Fibroblast of the aortic adventitia (primary cell): ENCODE measurements around the gene KICS2. TPM values are rescaled to one million over a fixed set of nuclear protein-coding genes. Genes with fewer than 3 reads are reported as not detected.

Experiments used
- DNase-seq: peaks from one replicate; pipeline ENCODE4 v3.0.0-alpha.2; 2010; ENCODE audit warnings: low read depth
- H3K4me3 ChIP-seq: 2 replicates; pipeline ENCODE4 v1.5.1; 2011; ENCODE audit warnings: low read depth, mild to moderate bottlenecking, control low read depth, low read length, moderate library complexity
- total RNA-seq: library from RNA; depleted of rRNA; stranded (reverse); fragments of >200 nt; gene quantifications from 2 replicates; pipeline ENCODE4 v1.2.3, GENCODE V29; 2012; ENCODE audit warnings: low replicate concordance
- TF ChIP-seq, protein P1 (sequence below): IDR thresholded peaks from 2 replicates; pipeline ENCODE4 v1.5.1; 2011; ENCODE audit warnings: mild to moderate bottlenecking, low read length, control low read depth, inconsistent platforms; ENCODE audit not compliant: insufficient read depth

Gene KICS2
- total RNA-seq, 1 donor, result 9.0 TPM

- TF ChIP-seq, protein P1, sequence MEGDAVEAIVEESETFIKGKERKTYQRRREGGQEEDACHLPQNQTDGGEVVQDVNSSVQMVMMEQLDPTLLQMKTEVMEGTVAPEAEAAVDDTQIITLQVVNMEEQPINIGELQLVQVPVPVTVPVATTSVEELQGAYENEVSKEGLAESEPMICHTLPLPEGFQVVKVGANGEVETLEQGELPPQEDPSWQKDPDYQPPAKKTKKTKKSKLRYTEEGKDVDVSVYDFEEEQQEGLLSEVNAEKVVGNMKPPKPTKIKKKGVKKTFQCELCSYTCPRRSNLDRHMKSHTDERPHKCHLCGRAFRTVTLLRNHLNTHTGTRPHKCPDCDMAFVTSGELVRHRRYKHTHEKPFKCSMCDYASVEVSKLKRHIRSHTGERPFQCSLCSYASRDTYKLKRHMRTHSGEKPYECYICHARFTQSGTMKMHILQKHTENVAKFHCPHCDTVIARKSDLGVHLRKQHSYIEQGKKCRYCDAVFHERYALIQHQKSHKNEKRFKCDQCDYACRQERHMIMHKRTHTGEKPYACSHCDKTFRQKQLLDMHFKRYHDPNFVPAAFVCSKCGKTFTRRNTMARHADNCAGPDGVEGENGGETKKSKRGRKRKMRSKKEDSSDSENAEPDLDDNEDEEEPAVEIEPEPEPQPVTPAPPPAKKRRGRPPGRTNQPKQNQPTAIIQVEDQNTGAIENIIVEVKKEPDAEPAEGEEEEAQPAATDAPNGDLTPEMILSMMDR, result no peak
- no peak for DNase-seq
- H3K4me3 ChIP-seq, result no peak overlapping the region
These were observed 15.3 kb upstream of the KICS2 start for GRCh38 chr12:64237382-64237781.

DNA sequence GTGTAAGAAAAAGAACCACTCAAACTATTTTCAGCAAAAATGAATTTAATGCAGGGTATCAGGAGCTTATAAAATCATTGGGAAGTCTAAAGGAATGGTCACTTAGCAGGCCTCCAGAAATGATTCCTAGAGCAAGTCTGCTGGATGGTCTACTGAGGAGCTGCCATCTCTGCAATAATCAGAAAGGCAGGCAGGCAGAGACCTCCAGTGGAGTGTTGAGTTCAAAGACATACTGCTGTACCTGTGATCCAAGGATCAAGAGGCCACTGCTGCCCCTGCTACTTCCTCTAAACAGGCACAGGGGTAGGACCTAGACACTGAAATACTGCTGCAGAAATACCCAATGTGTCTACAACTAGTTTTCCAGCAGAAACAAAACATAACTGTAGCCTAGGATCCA lies 14.5 kb upstream of the KICS2 start:
- DNase-seq, result peak; percentile 51
- TF ChIP-seq, protein P1, result peak; percentile 23
- H3K4me3 ChIP-seq, result no peak overlapping the region

DNA sequence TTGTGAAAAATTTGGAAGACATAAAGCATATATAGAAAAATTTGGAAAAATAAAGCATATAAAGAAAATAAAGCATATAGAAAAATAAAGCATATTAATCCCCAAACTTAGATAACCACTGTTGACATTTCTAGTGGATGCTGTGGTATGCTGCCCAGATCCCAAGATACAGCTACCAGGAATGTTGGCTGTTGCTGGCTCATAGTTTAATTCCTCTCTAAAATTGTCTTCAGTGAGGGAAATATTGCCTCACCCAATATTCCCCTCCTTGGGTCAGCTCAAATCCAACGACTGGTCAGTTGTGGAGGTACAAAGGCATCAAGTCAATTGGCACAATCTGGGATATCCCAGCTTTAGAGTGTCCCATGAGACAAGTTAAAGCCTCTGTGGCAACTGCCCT lies 10.1 kb upstream of the KICS2 start:
- DNase-seq, result peak; percentile 31
- H3K4me3 ChIP-seq, result no peak overlapping the region
- TF ChIP-seq, protein P1, result no peak

DNA sequence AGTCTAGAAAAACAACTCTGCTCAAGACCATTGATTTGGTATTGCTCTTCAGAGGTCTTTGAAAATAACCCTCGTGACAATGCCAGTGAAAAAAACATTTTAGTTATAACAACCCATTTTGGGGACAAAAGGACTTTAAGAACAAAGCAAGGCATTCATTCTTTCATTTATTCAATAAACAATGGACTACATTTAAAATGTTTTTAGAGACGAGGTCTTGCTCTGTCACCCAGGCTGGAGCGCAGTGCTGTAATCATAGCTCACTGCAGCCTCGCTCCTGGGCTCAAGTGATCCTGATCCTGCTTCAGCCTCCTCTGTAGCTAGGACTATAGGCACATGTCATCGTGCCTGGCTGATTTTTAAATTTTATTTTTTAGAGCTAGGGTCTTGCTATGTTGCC lies 7.7 kb upstream of the KICS2 start:
- no peak for DNase-seq
- H3K4me3 ChIP-seq, result no peak overlapping the region
- TF ChIP-seq, protein P1, result no peak

- TF ChIP-seq, protein P1, result no peak
- no peak overlapping the region for H3K4me3 ChIP-seq
- no peak for DNase-seq
These were observed 7.1 kb upstream of the KICS2 start for GRCh38 chr12:64229240-64229639.

- no peak overlapping the region for H3K4me3 ChIP-seq
- TF ChIP-seq, protein P1, result no peak
- peak; percentile 10 for DNase-seq
These were observed 3.5 kb upstream of the KICS2 start for GRCh38 chr12:64225626-64226025.

DNA sequence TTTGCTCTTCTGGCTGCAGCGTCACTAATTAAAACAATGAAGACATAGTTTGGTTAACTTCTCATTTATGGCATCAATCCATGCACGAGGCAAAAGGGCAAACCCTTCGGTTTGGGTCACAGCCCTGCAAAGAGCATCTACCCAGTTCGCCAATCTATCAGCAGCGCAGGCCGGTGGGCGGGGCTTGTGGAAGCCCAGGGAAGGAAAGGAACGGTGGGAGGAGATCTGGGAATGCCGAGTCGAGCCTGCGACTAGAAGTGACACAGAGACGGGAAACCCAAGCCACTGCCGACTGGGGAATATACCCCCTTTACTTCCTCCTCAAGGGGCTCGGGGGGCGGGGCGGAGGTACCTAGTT lies 466 bp downstream of the KICS2 start:
- H3K4me3 ChIP-seq, result peak overlapping the region; percentile 91
- DNase-seq, result peak; percentile 72
- TF ChIP-seq, protein P1, result no peak
